HG03064 (cell line): ENCODE data around the gene COPS4.
"Not testable (repeated sequence)": the region's sequence is repeated elsewhere in the genome, so short reads cannot be mapped to it uniquely, and the experiment has no call there.

ENCODE experiments used
- ATAC-seq: cut with Tn5 transposase; IDR thresholded peaks from one replicate; pipeline ENCODE4 v1.9.1; 2021; ENCODE audit warnings: low read depth; ENCODE audit not compliant: unreplicated experiment

Gene COPS4

DNA sequence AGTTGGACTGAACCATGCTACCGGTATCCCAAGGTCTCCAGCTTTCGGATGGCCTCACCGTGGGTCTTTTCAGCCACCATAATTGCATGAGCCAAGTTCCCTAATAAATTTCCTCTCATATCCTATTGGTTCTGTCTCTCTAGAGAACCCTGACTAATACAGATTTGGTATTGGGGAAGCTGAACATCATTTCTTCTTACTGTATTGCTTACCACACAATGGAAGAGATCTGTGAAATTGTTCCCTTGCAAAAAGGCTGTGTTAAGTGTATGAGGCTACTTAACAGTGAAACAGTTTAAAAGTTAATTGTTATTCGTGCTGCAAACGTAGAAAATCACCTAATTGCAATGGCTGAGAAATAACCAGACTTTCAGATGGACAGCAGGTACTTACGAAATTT lies 45.6 kb downstream of the COPS4 start:
- ATAC-seq = no peak

- ATAC-seq = no peak
Observed at GRCh38 chr4:83082777-83083176, 47.8 kb downstream of the COPS4 start.

- no peak for ATAC-seq
Observed at GRCh38 chr4:83083925-83084475, 49.0 kb downstream of the COPS4 start.

GRCh38 chr4:83084956-83085355 lies 50.0 kb downstream of the COPS4 start:
- ATAC-seq = not testable (repeated sequence)

DNA sequence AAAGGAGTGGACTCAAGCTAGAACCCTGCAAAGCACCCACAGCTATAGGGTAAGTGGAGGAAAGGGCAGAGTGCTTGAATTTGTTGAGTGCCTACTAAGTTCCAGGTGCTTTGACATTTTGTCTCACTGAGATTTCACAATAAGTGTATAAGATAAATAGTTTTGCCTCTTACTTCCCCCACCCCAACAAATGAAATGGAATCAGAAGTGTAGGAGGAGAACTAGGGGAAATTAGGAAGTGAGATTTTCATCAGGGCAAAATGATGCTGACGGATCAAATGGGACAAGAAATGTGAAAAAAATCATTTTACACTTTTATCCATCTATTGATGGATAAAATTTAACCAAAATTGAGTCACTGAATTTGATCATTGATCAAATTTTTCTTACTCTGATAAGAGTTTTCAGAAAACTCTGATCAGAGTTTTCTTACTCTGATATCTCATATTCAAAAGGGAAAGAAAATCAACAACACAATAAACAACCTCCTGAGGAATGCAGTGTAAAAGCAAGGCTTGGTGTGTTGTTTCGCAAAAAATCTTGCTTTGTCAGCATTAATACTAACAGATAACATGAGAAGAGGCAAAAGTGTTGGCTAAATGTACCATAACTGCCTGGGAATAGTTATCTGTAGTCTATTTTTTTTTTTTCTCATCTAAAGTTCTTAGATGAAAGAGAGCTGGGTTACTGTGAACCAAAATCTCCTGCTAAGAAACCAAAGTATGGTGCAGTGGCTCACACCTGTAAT lies 54.6 kb downstream of the COPS4 start:
- no peak for ATAC-seq

DNA sequence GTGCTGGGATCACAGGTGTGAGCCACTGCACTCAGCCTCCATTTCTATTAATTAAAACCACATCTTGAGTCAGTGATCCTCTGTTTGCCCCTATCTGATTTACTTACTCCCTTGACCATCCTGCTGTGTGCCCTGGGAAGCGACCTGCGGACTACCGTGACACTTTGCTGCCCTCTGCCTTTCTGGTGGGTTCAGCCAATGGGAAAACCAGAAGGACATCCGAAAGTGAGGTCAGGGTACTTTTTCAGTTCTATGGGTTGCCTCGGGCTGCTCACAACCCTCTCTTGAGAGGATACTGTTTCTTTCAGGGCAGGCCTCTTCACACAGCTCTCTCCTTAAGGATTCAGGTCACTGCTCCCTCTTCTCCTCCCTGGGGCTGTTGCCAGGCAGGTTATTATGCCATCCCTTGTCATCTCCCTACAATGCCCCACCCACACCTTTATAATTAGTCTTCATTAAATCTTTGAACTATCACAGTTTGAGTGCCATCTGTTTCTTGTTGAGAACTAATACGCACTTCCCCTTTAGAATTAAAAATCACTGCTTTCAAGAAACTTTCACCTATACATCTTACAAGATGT lies 58.2 kb downstream of the COPS4 start:
- ATAC-seq = no peak

DNA sequence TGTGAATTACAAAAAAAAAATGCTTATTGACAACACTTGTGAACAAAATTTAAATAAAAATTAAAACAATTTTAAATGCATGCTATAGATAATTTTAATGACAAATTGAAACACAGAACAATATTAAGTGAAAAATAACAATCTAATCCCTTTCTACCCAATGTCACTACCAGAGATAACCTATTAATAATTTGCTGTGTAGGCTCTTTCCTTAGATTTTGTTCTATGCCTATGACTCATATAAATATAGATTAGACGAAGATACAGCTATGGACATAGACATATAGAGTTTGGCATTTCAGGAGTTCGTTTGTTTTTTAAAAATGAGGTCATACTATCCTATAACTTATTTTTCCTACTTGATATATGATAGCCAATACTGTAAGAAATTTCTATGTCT lies 61.4 kb downstream of the COPS4 start:
- no peak for ATAC-seq

DNA sequence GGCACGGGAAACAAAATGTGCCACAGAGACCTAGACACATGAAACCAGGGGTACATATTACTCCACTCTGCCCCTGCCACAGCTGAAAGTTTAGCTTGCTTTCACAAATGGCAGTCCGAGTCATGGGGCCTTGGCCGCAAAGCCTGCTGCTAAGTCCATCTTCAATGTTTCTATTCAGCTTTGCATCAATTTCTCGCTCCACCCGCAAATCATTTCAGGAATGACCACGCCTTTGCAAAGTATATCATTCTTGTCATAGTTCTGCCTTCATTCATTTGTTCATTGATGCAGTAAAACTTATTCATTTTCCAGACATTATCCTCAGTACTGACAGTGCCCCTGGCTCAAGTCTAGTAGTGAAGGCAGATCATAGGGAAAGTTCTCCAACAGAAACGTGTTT lies 70.0 kb downstream of the COPS4 start:
- no peak for ATAC-seq

GRCh38 chr4:83107631-83108030 lies 72.6 kb downstream of the COPS4 start:
- no peak for ATAC-seq

GRCh38 chr4:83108101-83108861 lies 73.3 kb downstream of the COPS4 start:
- ATAC-seq = no peak

DNA sequence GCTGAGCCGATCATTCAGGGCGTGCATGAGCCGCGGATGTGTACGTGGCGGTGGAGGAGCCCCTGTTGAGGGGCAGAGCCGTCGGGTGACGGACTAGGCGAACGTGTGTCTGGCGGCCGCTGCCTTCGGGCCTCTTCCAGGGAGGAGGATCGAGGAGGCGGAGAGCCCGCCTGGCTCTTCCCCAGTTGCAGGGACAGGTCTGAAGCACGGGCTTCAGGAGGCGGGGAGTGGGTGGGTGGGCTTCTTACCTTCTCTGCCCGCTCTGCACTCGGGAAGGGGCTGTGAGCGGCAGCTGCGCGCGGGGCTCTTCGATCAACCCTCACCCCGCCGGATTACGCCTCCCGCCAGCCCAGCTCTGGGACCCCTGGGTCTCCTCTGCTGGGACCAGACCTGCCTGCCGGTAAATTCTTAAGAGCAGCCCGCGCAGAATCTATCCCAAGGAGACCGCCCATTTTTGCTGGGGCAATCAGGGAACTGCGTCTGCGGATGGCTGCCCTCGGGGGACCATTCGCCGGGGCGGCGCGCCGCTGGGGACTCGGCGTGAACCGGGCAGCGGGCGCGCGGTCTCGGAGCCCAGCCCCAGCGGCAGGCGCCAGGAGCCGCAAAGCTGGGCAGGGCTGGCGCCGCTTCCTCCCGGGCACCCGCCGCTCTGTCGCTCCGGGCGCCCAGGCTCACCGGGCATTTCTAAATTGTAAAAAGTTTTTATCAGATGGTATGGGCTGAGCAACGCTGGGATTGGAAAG lies 74.7 kb downstream of the COPS4 start:
- ATAC-seq = peak; percentile 11

DNA sequence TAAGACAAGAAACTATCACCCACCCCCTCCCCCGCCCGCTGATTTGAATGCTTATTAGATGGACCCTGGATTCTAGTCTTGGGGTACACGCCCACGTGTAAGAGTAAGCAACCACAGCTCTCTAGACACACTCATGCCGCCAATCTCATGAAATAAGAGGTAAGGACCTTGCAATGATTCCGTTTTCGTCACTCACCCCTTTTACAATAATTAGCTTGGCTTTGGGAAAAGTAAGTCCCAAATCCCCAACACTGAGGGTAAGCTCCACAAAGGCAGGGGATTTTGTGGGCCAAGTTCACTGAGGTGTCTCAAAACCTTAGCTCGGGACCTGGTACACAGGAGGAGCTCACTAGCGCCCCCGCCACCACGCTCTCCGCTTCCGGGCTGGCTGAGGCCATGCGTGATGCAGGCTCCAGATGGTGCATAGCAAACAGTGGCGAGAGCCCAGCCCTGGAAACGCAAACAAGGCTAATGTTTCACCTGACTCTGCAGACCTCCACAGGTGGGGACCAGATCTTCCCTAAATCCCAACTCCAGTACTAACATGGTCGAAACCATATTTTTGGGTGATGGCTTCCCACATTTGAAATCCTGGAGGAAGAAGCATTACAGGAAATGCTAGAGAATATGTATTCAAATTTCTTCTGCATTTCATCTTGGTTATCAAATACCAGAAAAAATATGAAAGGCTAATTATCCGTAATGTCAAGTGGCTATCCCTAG lies 75.4 kb downstream of the COPS4 start:
- ATAC-seq = peak; percentile 66

DNA sequence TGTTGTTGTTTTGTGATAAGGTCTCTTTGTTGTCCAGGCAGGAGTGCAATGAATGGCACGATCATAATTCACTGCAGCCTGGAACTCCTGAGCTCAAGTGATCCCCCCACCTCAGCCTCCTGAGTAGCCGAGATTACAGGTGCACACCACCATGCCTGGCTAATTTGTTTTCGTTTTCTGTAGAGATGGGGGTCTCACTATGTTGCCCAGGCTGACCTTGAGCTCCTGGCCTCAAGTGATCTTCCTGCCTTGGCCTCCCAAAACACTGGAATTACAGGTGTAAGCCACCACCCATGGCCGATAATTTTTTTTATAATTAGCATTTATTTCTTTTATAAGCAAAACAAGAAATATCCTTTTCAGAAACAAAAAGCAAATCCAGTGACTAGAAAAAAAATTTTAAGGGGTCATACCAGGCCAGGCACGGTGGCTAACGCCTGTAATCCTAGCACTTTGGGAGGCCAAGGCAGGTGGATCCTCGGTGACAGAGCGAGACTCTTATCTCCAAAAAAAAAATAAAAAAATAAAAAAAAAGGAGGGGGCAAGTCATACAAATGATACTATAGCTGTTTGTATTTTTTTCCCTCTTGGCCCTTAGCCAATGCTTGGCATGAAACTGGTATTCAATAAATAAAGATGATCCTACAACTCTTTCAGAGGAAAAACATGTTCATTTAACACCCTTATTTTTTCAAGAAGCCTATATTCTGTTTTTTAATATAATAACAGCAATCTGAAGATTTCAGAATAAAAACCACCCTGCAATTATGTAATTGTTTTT lies 76.2 kb downstream of the COPS4 start:
- no peak for ATAC-seq

GRCh38 chr4:83111751-83112141 lies 76.8 kb downstream of the COPS4 start:
- ATAC-seq = not testable (repeated sequence)

DNA sequence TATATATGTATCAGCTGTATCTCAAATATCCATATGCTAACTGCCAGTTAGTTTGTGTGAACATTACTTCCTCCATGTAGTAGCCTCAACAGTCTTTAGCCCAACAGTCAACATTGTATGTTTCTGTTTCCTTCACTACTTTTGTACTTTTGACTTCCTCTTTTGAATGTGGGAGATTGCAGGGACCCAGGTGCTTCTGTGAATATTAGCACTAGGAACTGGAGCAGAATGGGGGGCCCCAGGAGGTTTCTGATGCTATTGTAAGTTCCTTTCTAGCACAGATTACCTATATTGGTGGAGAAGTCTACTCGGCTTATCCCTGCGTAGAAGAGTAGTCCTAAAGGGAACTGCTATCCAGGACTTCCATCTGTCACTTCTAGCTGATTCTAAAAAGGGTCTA lies 77.2 kb downstream of the COPS4 start:
- no peak for ATAC-seq

DNA sequence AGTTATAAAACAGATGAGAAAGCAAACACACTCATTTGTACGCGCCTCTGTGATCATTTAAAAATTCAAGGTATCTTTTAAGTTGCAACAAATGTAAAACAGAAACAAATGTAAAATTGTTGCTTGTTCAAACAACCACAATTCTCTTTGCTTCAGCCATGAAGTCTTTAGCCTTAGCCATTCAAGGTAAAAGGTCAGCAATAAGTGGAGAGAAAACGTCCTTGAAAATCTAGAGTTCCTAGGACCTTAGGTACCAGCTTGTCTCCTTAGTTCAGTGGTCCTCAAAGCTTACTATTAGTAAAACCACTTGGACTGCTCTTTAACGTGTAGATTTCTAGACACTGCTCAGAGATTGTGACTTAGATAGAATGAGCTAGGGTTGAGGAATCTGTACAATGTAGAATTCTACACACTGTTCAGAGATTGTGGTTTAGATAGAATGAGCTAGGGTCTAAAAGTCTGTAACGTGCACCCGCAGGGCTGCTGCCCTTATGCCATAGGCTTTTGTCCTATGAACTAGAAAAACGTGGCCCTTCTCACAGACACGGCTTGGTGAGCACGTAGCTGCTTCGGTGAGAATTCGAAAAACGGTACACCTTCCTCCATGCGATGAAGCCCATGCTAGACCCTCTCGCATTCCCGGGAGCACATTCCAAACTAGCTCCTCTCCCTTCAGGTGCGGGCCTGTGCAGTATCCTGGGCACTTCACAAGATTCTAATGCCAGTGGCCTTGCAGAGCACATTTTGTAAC lies 77.9 kb downstream of the COPS4 start:
- ATAC-seq = no peak

DNA sequence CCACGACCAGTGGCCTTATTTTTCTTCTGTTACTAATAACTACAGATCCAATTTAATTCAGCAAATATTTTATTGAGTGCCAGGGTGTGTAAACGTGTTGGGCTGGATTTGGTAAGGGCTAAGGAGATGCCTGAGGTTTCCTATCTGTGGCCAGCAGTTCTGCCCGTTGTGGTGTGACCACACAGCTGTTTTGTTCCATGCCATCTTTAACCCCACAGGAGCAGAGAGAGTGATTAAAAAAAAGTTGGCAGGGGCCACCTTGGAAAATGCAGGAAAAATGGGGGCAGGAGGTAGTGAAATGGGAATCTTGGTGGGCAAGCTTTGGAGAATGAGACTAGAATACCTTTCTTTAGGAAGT lies 78.4 kb downstream of the COPS4 start:
- ATAC-seq = no peak

GRCh38 chr4:83114576-83114975 lies 79.6 kb downstream of the COPS4 start, which contains the start of gene PLAC8:
PLAC8 (minus strand) TSS chr4:83114729; CDS start chr4:83107921, 6,808 bp downstream.
- no peak for ATAC-seq

GRCh38 chr4:83115000-83115399 lies 80.0 kb downstream of the COPS4 start:
- ATAC-seq = no peak
